Glutamatergic neuron (in vitro differentiated cells): ENCODE data around the gene REV3L. TPM values are rescaled to one million over a fixed set of nuclear protein-coding genes. Genes with fewer than 3 reads are reported as not detected.

ENCODE experiments used
- DNase-seq: peaks from one replicate; pipeline ENCODE4 v3.0.0; 2022
- H3K27ac Mint-ChIP-seq: one replicate; pipeline ENCODE4 v1.8.0; 2020; ENCODE audit warnings: mild to moderate bottlenecking, mixed read lengths, inconsistent platforms; ENCODE audit not compliant: unreplicated experiment
- H3K27me3 Mint-ChIP-seq: one replicate; pipeline ENCODE4 v1.8.0; 2020; ENCODE audit warnings: mild to moderate bottlenecking, moderate library complexity, mixed read lengths, inconsistent platforms; ENCODE audit not compliant: unreplicated experiment
- H3K36me3 Mint-ChIP-seq: one replicate; pipeline ENCODE4 v1.8.0; 2020; ENCODE audit warnings: mild to moderate bottlenecking, mixed read lengths, inconsistent platforms; ENCODE audit not compliant: unreplicated experiment
- H3K4me1 Mint-ChIP-seq: one replicate; pipeline ENCODE4 v1.8.0; 2020; ENCODE audit warnings: mild to moderate bottlenecking, low read depth, mixed read lengths, inconsistent platforms; ENCODE audit not compliant: unreplicated experiment
- H3K4me3 Mint-ChIP-seq: one replicate; pipeline ENCODE4 v1.8.0; 2020; ENCODE audit warnings: mild to moderate bottlenecking, mixed read lengths, inconsistent platforms; ENCODE audit not compliant: unreplicated experiment
- H3K9me3 Mint-ChIP-seq: one replicate; pipeline ENCODE4 v1.8.0; 2020; ENCODE audit warnings: mild to moderate bottlenecking, moderate library complexity, mixed read lengths, inconsistent platforms; ENCODE audit not compliant: unreplicated experiment
- total RNA-seq: library from RNA; stranded (reverse); fragmentation: NEBNext Ultra II Directional; extraction: Animal tissue kit (Norgen Biotek cat#: 25700); gene quantifications from one replicate; pipeline ENCODE4 v1.2.1, GENCODE V29; 2021; ENCODE audit not compliant: unreplicated experiment
- TF ChIP-seq, protein P1 (sequence below): fragments of 200-600 bp; sonication (generic); IDR thresholded peaks from one replicate; pipeline ENCODE4 v1.5.0; 2021; ENCODE audit not compliant: partially characterized antibody, unreplicated experiment

Gene REV3L
- total RNA-seq, 1 donor from 2014 or later: 33.3 TPM

DNA sequence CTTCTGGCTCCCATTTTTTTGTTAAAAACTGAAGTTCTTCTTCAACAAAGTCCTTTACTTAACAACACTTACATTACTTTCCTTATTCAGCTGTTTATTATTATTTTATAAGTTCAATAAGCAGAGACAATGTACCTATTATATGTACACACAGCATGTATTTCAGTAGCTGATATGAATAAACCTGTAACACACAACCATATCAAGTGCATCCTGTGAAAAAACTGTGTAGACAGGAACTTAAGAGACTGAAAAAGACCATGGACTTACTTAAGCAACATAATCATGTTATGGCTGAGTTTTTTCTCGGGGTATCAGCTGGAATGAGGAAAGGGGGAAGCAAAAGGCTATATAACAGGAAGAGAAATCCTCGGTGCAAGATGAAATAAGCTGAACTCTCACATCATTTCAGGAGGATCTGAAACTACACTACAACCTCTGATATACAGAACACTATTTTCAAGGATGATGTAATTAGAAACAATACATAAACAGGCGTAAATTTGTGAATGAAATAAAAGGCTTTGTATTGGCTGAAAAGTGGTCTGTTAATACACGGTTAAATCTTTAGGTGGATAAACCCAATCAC lies 70.9 kb downstream of the REV3L start:
- H3K27me3 Mint-ChIP-seq: no peaks in the 10 kb centered on the region
- no peaks in the 10 kb centered on the region for H3K36me3 Mint-ChIP-seq
- H3K4me3 Mint-ChIP-seq: no peak overlapping the region
- H3K9me3 Mint-ChIP-seq: no peaks in the 10 kb centered on the region
- no peak for DNase-seq
- peaks cover 5% of the 10 kb centered on the region for H3K4me1 Mint-ChIP-seq
- H3K27ac Mint-ChIP-seq: no peak overlapping the region
- TF ChIP-seq, protein P1, sequence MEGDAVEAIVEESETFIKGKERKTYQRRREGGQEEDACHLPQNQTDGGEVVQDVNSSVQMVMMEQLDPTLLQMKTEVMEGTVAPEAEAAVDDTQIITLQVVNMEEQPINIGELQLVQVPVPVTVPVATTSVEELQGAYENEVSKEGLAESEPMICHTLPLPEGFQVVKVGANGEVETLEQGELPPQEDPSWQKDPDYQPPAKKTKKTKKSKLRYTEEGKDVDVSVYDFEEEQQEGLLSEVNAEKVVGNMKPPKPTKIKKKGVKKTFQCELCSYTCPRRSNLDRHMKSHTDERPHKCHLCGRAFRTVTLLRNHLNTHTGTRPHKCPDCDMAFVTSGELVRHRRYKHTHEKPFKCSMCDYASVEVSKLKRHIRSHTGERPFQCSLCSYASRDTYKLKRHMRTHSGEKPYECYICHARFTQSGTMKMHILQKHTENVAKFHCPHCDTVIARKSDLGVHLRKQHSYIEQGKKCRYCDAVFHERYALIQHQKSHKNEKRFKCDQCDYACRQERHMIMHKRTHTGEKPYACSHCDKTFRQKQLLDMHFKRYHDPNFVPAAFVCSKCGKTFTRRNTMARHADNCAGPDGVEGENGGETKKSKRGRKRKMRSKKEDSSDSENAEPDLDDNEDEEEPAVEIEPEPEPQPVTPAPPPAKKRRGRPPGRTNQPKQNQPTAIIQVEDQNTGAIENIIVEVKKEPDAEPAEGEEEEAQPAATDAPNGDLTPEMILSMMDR: no peak

DNA sequence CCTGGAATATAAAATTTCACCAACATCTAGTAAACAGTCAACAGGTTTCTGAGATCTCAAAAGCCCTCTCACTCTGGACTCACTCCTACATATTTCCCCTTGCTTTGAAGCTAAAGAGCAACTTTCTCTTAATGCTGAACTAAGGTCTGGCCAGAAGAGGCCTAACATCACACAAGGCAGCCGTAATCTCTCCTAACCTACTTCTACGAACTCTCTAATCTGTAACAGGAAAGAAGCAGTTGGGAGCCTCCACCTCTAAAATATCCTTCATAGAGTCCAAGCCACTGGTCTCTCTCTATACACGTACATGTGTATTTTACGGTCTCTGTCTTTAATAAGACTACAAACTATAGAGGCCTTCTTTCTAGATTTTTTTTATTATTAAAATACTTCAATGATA lies 72.0 kb downstream of the REV3L start:
- no peak for DNase-seq
- no peaks in the 10 kb centered on the region for H3K9me3 Mint-ChIP-seq
- H3K4me1 Mint-ChIP-seq: no peaks in the 10 kb centered on the region
- no peak overlapping the region for H3K4me3 Mint-ChIP-seq
- no peaks in the 10 kb centered on the region for H3K36me3 Mint-ChIP-seq
- no peak overlapping the region for H3K27ac Mint-ChIP-seq
- no peaks in the 10 kb centered on the region for H3K27me3 Mint-ChIP-seq
- TF ChIP-seq, protein P1: no peak

DNA sequence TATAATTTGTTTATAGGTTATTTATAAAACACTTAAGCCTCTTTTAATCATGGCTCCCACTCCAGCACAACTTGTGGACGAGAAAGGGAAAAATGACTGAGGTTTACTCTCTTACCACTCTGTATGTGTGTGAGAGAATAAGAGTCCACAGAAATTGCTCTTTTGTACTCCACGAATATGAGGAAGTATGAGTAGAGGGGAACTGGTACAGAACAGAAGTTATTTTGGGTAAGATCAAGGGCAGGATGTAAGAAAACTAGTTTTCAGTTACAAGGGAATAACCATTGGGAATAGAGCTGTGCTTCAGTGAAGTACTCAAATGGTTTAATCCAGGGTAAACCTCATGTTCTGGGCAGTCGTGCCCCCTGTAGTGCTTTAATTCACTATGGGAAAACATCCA lies 72.6 kb downstream of the REV3L start:
- no peaks in the 10 kb centered on the region for H3K27me3 Mint-ChIP-seq
- no peak overlapping the region for H3K4me3 Mint-ChIP-seq
- no peak for DNase-seq
- no peaks in the 10 kb centered on the region for H3K4me1 Mint-ChIP-seq
- no peaks in the 10 kb centered on the region for H3K9me3 Mint-ChIP-seq
- H3K27ac Mint-ChIP-seq: no peak overlapping the region
- H3K36me3 Mint-ChIP-seq: no peaks in the 10 kb centered on the region
- TF ChIP-seq, protein P1: no peak

DNA sequence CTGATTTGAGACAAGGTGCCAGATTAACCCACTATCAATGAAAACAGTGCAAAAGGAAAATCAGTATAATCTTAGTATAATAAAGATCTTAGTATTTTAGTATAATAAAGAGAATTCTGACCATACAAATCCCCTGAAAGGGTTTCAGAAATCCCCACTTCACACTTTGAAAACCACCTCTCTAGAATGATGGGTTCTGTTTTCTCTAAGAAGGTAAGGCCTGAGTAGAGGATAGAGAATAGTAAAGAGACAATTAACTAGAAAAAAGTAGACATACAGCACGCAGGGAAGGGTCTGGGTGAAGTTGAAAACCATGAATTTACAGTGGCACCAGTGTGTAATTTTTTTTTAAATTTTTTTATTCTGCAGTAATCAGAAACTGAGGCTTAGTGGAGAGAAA lies 73.6 kb downstream of the REV3L start:
- Mint-ChIP-seq H3K9me3 (no peaks in the 10 kb centered on the region), H3K36me3 (peaks cover under 1% of the 10 kb centered on the region), H3K27ac (no peak overlapping the region), H3K4me1 (no peaks in the 10 kb centered on the region), H3K27me3 (no peaks in the 10 kb centered on the region), H3K4me3 (no peak overlapping the region)
- DNase-seq: no peak
- TF ChIP-seq, protein P1: no peak

DNA sequence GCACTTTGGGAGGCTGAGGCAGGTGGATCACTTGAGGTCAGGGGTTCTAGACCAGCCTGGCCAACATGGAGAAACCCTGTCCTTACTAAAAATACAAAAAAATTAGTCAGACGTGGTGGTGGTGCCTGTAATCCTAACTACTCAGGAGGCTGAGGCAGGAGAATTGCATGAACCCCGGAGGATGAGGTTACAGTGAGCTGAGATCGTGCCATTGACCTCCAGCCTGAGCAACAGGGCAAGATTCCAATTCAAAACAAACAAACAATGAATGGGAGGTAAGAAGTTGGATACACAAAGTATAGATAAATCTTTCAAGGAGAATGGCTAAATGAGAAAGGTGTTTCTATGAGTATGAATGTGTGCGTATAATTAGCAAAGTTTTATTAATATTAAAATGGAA lies 75.3 kb downstream of the REV3L start:
- Mint-ChIP-seq H3K4me3 (no peak overlapping the region), H3K4me1 (no peaks in the 10 kb centered on the region), H3K27ac (no peak overlapping the region), H3K36me3 (peaks cover 6% of the 10 kb centered on the region), H3K9me3 (no peaks in the 10 kb centered on the region), H3K27me3 (no peaks in the 10 kb centered on the region)
- no peak for DNase-seq
- TF ChIP-seq, protein P1: no peak
